Measurements from ENCODE around the gene LHPP. TPM values are rescaled to one million over a fixed set of nuclear protein-coding genes. Genes with fewer than 3 reads are reported as not detected.
A peak's percentile ranks its signal among the peaks of the same experiment; 100 is the strongest.

The LHPP gene
- total RNA-seq, 4 donors from 2014 or later = 12.3 to 25.0 (median 16.2) TPM

GRCh38 chr10:124566981-124567835 is 105.6 kb downstream of the LHPP start:
- 83 to 98% methylated on average over 8 to 17 of the region's 33 CpGs for WGBS, 2 donors (ENCODE audit: low coverage in 1 of 2)
- no peaks in the 10 kb centered on the region for H3K27me3 ChIP-seq
- H3K9me3 ChIP-seq = no peaks in the 10 kb centered on the region
- TF ChIP-seq EP300 (IDR thresholded peaks at IDR 0.05) = no peak
- no peak for TF ChIP-seq CTCF (IDR thresholded peaks at IDR 0.05)
- no peak for TF ChIP-seq POLR2A (IDR thresholded peaks at IDR 0.05)
- no peak for TF ChIP-seq POLR2AphosphoS5 (IDR thresholded peaks at IDR 0.05)
- ATAC-seq = no peak
- no peaks in the 10 kb centered on the region for H3K36me3 ChIP-seq
- H3K4me1 ChIP-seq = no peaks in the 10 kb centered on the region
- H3K27ac ChIP-seq = no peak overlapping the region
- H3K4me3 ChIP-seq = no peak overlapping the region

GRCh38 chr10:124568339-124568738 is 106.7 kb downstream of the LHPP start:
- no peak overlapping the region for H3K27ac ChIP-seq
- H3K36me3 ChIP-seq = no peaks in the 10 kb centered on the region
- ATAC-seq = no peak
- H3K9me3 ChIP-seq = no peaks in the 10 kb centered on the region
- TF ChIP-seq POLR2A (IDR thresholded peaks at IDR 0.05) (no peak), CTCF (IDR thresholded peaks at IDR 0.05) (no peak), POLR2AphosphoS5 (IDR thresholded peaks at IDR 0.05) (no peak)
- H3K4me1 ChIP-seq = no peaks in the 10 kb centered on the region
- no peak overlapping the region for H3K4me3 ChIP-seq
- H3K27me3 ChIP-seq = no peaks in the 10 kb centered on the region
- WGBS, 2 donors (ENCODE audit: low coverage in 1 of 2) = 91 to 93% methylated on average over 8 to 11 of the region's 19 CpGs

- TF ChIP-seq EP300 (IDR thresholded peaks at IDR 0.05) = no peak
- no peak for TF ChIP-seq CTCF (IDR thresholded peaks at IDR 0.05)
- TF ChIP-seq POLR2A (IDR thresholded peaks at IDR 0.05) = no peak
- TF ChIP-seq POLR2AphosphoS5 (IDR thresholded peaks at IDR 0.05) = no peak
- H3K36me3 ChIP-seq = no peaks in the 10 kb centered on the region
- WGBS, 2 donors (ENCODE audit: low coverage in 1 of 2) = 82% methylated on average over 5 of the region's 21 CpGs; no CpG with 5 or more reads in 1 of the 2 donors
- no peaks in the 10 kb centered on the region for H3K4me1 ChIP-seq
- no peak overlapping the region for H3K27ac ChIP-seq
- no peaks in the 10 kb centered on the region for H3K9me3 ChIP-seq
- H3K4me3 ChIP-seq = no peak overlapping the region
- H3K27me3 ChIP-seq = no peaks in the 10 kb centered on the region
- peak; percentile 27 for ATAC-seq
These were observed 107.4 kb downstream of the LHPP start for GRCh38 chr10:124568848-124569622.

- no peaks in the 10 kb centered on the region for H3K4me1 ChIP-seq
- no peaks in the 10 kb centered on the region for H3K36me3 ChIP-seq
- no peak overlapping the region for H3K4me3 ChIP-seq
- TF ChIP-seq EP300 (IDR thresholded peaks at IDR 0.05) = no peak
- no peak for TF ChIP-seq POLR2AphosphoS5 (IDR thresholded peaks at IDR 0.05)
- no peak for TF ChIP-seq POLR2A (IDR thresholded peaks at IDR 0.05)
- H3K27me3 ChIP-seq = no peaks in the 10 kb centered on the region
- 72 to 81% methylated on average over 6 to 10 of the region's 11 CpGs for WGBS, 2 donors (ENCODE audit: low coverage in 1 of 2)
- H3K27ac ChIP-seq = no peak overlapping the region
- no peaks in the 10 kb centered on the region for H3K9me3 ChIP-seq
- ATAC-seq = no peak
These were observed 108.2 kb downstream of the LHPP start for GRCh38 chr10:124569623-124570470.

GRCh38 chr10:124570646-124571045 is 109.0 kb downstream of the LHPP start:
- no peaks in the 10 kb centered on the region for H3K9me3 ChIP-seq
- H3K4me1 ChIP-seq = no peaks in the 10 kb centered on the region
- ATAC-seq = no peak
- H3K27ac ChIP-seq = no peak overlapping the region
- TF ChIP-seq CTCF (IDR thresholded peaks at IDR 0.05) (no peak), EP300 (IDR thresholded peaks at IDR 0.05) (no peak), POLR2AphosphoS5 (IDR thresholded peaks at IDR 0.05) (no peak), POLR2A (IDR thresholded peaks at IDR 0.05) (no peak)
- no peak overlapping the region for H3K4me3 ChIP-seq
- H3K27me3 ChIP-seq = no peaks in the 10 kb centered on the region
- no peaks in the 10 kb centered on the region for H3K36me3 ChIP-seq
- 75 to 88% methylated on average over 6 to 9 of the region's 9 CpGs for WGBS, 2 donors (ENCODE audit: low coverage in 1 of 2)
